ENCODE data around the gene MFSD12.
A peak's percentile ranks its signal among the peaks of the same experiment; 100 is the strongest.
"Not testable (repeated sequence)": the region's sequence is repeated elsewhere in the genome, so short reads cannot be mapped to it uniquely, and the experiment has no call there.

The MFSD12 gene

GRCh38 chr19:3516675-3517207, 40.6 kb downstream of the MFSD12 start:
- Histone ChIP-seq H3K4me1 (ENCODE audit: insufficient read depth, low read length) (no peaks in the 10 kb centered on the region), H3K4me3 (ENCODE audit: low read length) (no peak overlapping the region), H2AFZ (ENCODE audit: low read depth, low read length) (no peak overlapping the region), H3K27me3 (ENCODE audit: insufficient read depth, low read length) (no peaks in the 10 kb centered on the region), H3K36me3 (ENCODE audit: insufficient read depth, low read length) (peaks cover 41% of the 10 kb centered on the region), H3K9me3 (ENCODE audit: low read length) (no peaks in the 10 kb centered on the region)

GRCh38 chr19:3515891-3516422, 41.4 kb downstream of the MFSD12 start:
- peaks cover 41% of the 10 kb centered on the region for H3K36me3 ChIP-seq (ENCODE audit: insufficient read depth, low read length)
- no peaks in the 10 kb centered on the region for H3K9me3 ChIP-seq (ENCODE audit: low read length)
- no peak overlapping the region for H2AFZ ChIP-seq (ENCODE audit: low read depth, low read length)
- H3K4me1 ChIP-seq (ENCODE audit: insufficient read depth, low read length), result no peaks in the 10 kb centered on the region
- no peak overlapping the region for H3K4me3 ChIP-seq (ENCODE audit: low read length)
- no peaks in the 10 kb centered on the region for H3K27me3 ChIP-seq (ENCODE audit: insufficient read depth, low read length)

- H3K4me1 ChIP-seq (ENCODE audit: insufficient read depth, low read length), result no peaks in the 10 kb centered on the region
- H3K27me3 ChIP-seq (ENCODE audit: insufficient read depth, low read length), result no peaks in the 10 kb centered on the region
- H3K9me3 ChIP-seq (ENCODE audit: low read length), result no peaks in the 10 kb centered on the region
- H3K4me3 ChIP-seq (ENCODE audit: low read length), result no peak overlapping the region
- H2AFZ ChIP-seq (ENCODE audit: low read depth, low read length), result no peak overlapping the region
- H3K36me3 ChIP-seq (ENCODE audit: insufficient read depth, low read length), result peaks cover 45% of the 10 kb centered on the region
Observed at GRCh38 chr19:3514930-3515329, 42.5 kb downstream of the MFSD12 start.

- Histone ChIP-seq H3K36me3 (ENCODE audit: insufficient read depth, low read length) (peaks cover 44% of the 10 kb centered on the region), H3K9me3 (ENCODE audit: low read length) (no peaks in the 10 kb centered on the region), H2AFZ (ENCODE audit: low read depth, low read length) (no peak overlapping the region)
Observed at GRCh38 chr19:3513229-3514140, 43.9 kb downstream of the MFSD12 start.

GRCh38 chr19:3512562-3513228, 44.7 kb downstream of the MFSD12 start:
- no peak overlapping the region for H2AFZ ChIP-seq (ENCODE audit: low read depth, low read length)
- H3K4me3 ChIP-seq (ENCODE audit: low read length), result no peak overlapping the region
- H3K4me1 ChIP-seq (ENCODE audit: insufficient read depth, low read length), result peaks cover 2% of the 10 kb centered on the region
- H3K9me3 ChIP-seq (ENCODE audit: low read length), result no peaks in the 10 kb centered on the region
- H3K27me3 ChIP-seq (ENCODE audit: insufficient read depth, low read length), result no peaks in the 10 kb centered on the region
- H3K36me3 ChIP-seq (ENCODE audit: insufficient read depth, low read length), result peaks cover 44% of the 10 kb centered on the region

More at GRCh38 chr19:3513229-3514140, 43.9 kb downstream of the MFSD12 start:
- Histone ChIP-seq H3K4me3 (ENCODE audit: low read length) (no peak overlapping the region), H3K4me1 (ENCODE audit: insufficient read depth, low read length) (no peaks in the 10 kb centered on the region), H3K27me3 (ENCODE audit: insufficient read depth, low read length) (no peaks in the 10 kb centered on the region)

GRCh38 chr19:3511506-3512251, 45.7 kb downstream of the MFSD12 start:
- Histone ChIP-seq H2AFZ (ENCODE audit: low read depth, low read length) (no peak overlapping the region), H3K9me3 (ENCODE audit: low read length) (no peaks in the 10 kb centered on the region), H3K4me1 (ENCODE audit: insufficient read depth, low read length) (peaks cover 8% of the 10 kb centered on the region), H3K4me3 (ENCODE audit: low read length) (no peak overlapping the region), H3K27me3 (ENCODE audit: insufficient read depth, low read length) (no peaks in the 10 kb centered on the region), H3K36me3 (ENCODE audit: insufficient read depth, low read length) (peaks cover 41% of the 10 kb centered on the region)

GRCh38 chr19:3510727-3511126, 46.7 kb downstream of the MFSD12 start:
- Histone ChIP-seq H3K9me3 (ENCODE audit: low read length) (no peaks in the 10 kb centered on the region), H3K27me3 (ENCODE audit: insufficient read depth, low read length) (no peaks in the 10 kb centered on the region), H3K4me3 (ENCODE audit: low read length) (no peak overlapping the region), H3K4me1 (ENCODE audit: insufficient read depth, low read length) (peaks cover 8% of the 10 kb centered on the region), H3K36me3 (ENCODE audit: insufficient read depth, low read length) (peaks cover 39% of the 10 kb centered on the region), H2AFZ (ENCODE audit: low read depth, low read length) (no peak overlapping the region)

- H2AFZ ChIP-seq (ENCODE audit: low read depth, low read length), result no peak overlapping the region
- H3K36me3 ChIP-seq (ENCODE audit: insufficient read depth, low read length), result peaks cover 39% of the 10 kb centered on the region
- H3K4me3 ChIP-seq (ENCODE audit: low read length), result no peak overlapping the region
- no peaks in the 10 kb centered on the region for H3K9me3 ChIP-seq (ENCODE audit: low read length)
- H3K27me3 ChIP-seq (ENCODE audit: insufficient read depth, low read length), result no peaks in the 10 kb centered on the region
- peaks cover 12% of the 10 kb centered on the region for H3K4me1 ChIP-seq (ENCODE audit: insufficient read depth, low read length)
Observed at GRCh38 chr19:3509566-3509989, 47.8 kb downstream of the MFSD12 start.

GRCh38 chr19:3508771-3509535, 48.4 kb downstream of the MFSD12 start:
- Histone ChIP-seq H3K27me3 (ENCODE audit: insufficient read depth, low read length) (no peaks in the 10 kb centered on the region), H3K36me3 (ENCODE audit: insufficient read depth, low read length) (peaks cover 37% of the 10 kb centered on the region), H3K9me3 (ENCODE audit: low read length) (no peaks in the 10 kb centered on the region), H3K4me1 (ENCODE audit: insufficient read depth, low read length) (peaks cover 12% of the 10 kb centered on the region), H2AFZ (ENCODE audit: low read depth, low read length) (no peak overlapping the region), H3K4me3 (ENCODE audit: low read length) (no peak overlapping the region)

- H3K27me3 ChIP-seq (ENCODE audit: insufficient read depth, low read length); H2AFZ ChIP-seq (ENCODE audit: low read depth, low read length); H3K4me3 ChIP-seq (ENCODE audit: low read length); H3K9me3 ChIP-seq (ENCODE audit: low read length): not testable (repeated sequence)
- peaks cover 12% of the 10 kb centered on the region for H3K4me1 ChIP-seq (ENCODE audit: insufficient read depth, low read length)
- H3K36me3 ChIP-seq (ENCODE audit: insufficient read depth, low read length), result peaks cover 32% of the 10 kb centered on the region
Observed at GRCh38 chr19:3508121-3508661, 49.2 kb downstream of the MFSD12 start.

- Histone ChIP-seq H3K9me3 (ENCODE audit: low read length) (no peaks in the 10 kb centered on the region), H3K36me3 (ENCODE audit: insufficient read depth, low read length) (peaks cover 32% of the 10 kb centered on the region), H2AFZ (ENCODE audit: low read depth, low read length) (no peak overlapping the region), H3K4me3 (ENCODE audit: low read length) (peak overlapping the region; percentile 95), H3K27me3 (ENCODE audit: insufficient read depth, low read length) (no peaks in the 10 kb centered on the region), H3K4me1 (ENCODE audit: insufficient read depth, low read length) (peaks cover 12% of the 10 kb centered on the region)
Observed at GRCh38 chr19:3507371-3508120, 49.8 kb downstream of the MFSD12 start.

All from neuron (in vitro differentiated cells).